Hepatic stellate cell (primary cell): ENCODE results near the gene KLC1.

ENCODE experiments used
- DNase-seq: peaks from one replicate; pipeline ENCODE4 v3.0.0; 2011; ENCODE audit warnings: low spot score

Gene KLC1

GRCh38 chr14:103721334-103722120 lies 92.5 kb downstream of the KLC1 start:
- DNase-seq = no peak

DNA sequence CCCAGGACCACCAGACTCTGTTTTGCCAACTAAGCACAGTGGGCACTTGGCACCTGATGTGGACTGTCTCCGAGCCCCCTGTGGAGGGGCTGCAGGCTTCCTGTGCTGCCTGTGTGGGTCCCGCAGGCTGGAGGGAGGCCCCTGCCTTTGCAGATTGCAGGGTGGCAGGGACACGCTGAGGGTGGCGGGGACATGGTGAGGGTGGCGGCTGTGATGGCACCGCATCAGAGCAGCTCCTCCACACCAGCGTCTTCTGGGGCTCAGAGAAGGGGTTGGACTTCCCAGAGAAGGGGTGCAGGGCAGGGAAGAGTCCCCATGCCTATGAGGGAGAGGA lies 94.7 kb downstream of the KLC1 start:
- DNase-seq = no peak

- peak; percentile 57 for DNase-seq
Observed at GRCh38 chr14:103724116-103724515, 95.1 kb downstream of the KLC1 start.

GRCh38 chr14:103725001-103725682 lies 96.1 kb downstream of the KLC1 start:
- DNase-seq = no peak

DNA sequence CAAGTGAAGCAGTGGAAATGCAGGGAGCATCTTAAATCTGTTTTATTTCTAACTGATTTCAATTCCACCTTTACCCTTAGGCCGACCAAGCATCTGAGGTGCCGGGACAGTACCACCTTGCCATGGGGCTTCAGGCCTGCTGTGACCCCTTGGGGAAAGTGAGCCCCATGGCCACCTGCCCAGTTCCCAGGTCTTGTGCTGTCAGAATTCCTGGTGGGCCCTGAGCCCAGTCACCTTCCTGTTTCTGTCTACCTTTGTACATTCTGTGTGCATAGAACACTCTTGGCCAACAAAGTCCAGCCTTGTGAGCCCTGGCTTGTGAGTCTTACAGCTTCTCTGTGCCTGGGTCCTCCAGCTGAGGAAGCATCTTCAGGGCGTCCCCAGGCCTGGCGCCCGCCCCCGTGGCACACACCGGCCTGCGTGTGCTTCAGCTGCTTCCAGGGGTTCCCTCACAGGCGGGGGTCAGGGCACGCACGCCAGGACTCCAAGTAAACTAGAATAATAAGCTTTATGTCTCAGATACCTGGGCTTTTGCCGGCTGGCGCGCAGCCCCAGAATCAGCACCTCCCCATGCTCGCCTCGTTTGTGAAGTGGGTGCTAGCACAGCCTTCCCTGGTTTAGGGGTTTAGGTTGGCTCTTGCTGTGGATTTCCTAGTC lies 96.9 kb downstream of the KLC1 start:
- DNase-seq = no peak

DNA sequence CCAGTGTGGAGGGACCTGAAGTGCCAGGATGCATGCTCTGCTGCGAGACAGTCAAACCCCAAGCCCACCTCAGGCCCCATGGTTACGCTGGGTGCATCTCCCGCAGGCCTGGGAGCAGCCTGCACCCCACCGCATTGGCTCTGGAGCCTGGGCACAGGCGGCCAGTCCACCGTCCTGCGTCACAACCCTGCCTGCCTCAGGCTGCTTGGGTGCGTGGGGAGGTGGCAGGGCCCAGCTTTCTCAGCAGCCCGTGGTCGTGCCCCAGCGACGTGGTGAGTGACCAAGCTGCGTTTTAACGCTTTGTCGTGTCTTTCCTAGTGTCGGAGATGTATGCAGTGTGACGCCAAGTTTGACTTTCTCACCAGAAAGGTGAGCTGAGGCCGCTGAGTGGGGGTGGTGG lies 97.5 kb downstream of the KLC1 start:
- no peak for DNase-seq

DNA sequence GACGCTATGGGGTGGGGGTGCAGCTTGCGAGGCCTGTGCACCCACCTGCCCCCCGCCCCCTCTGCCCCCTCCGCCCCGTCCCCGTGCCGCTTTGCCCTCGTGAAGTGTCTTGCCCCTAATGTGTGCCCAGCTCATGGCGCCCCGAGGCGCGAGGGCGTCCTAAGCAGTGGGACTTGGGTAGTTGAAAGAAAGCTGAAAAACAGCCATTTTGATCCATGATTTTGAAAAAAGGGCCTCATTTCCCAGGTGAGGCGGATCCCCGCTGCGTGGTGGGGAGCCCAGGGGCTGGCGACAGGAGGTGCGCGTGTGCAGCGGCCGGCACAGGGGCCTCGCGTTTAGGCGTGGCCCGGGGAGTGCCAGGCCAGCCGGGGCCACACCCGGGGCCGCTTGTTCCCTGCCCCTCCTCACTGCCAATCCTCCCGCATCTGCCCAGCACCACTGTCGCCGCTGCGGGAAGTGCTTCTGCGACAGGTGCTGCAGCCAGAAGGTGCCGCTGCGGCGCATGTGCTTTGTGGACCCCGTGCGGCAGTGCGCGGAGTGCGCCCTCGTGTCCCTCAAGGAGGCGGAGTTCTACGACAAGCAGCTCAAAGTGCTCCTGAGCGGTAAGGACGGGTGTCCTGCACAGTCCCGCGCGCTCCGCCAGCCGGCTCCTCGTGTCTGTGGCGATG lies 98.4 kb downstream of the KLC1 start:
- no peak for DNase-seq

GRCh38 chr14:103728141-103728540 lies 99.1 kb downstream of the KLC1 start:
- DNase-seq = no peak

GRCh38 chr14:103728721-103729120 lies 99.7 kb downstream of the KLC1 start:
- no peak for DNase-seq

DNA sequence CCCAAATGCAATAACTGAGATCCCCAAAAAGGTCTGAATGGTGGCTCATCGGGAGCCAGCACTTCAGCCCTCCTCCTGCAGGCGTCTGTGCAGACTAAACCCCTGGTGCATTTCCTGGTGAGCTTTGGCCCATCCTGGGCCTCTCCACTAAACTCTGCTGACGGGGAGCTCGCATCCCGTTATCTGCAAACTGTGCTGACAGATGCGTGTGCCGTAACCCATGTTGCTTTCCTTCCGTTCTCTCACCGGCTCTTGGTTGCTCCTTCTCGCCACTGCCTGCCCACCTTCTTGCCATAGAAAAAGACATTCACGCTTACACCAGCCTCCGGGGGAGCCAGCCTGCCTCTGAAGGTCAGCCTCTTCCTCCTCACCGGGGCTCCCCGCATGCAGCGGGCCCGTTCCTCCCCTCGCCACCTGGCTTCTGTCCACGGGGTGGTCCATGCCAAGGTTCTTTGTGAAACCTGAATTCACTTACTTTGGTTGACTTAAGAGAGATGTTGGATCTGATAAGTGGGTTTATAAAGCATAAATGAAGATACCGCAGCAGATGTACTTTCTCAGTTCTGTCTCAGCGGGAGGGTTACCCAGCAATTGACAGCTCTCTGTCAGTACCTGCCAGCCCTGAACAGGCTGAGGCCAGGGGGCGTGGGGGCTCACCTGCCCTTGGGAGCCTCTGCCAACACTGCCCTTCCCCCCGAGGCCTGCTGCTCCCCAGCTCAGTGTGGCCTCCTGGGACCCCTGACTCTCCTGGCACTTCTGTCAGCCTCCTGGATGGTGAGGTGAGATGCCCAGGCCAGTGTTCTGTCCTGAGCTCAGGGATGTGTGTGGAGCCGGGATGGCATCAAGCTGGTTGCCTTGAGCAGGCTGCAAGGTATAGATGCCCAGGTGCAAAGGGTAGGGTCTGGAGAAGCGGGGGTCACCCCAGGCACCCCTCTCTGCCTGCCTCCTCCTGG lies 100.8 kb downstream of the KLC1 start:
- no peak for DNase-seq

DNA sequence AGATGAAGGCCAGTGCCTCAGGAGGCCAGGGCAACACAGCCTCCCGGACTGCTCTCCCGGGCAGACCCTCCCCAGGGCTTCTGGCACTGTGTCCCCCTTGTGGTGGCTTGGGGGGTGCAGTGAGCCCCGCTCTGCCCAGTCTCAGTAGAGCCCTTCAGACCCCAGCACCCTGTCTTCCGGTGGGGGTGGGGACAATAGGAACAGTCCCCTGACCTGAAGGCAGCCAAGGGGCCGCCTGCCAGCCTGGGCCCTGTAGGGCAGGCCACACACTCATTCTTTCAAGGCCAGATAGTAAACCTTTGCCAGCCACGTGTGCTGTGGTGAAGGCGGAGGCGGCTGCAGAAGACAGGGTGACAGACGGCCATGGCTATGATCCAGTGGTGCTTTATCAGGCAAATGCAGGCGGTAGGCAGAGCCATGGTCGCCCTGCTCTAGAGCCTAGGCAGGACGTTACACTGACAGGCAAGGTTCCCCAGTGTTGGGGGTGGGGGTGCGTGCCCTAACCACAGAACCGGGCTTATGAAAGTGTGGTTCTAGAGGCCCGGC lies 101.6 kb downstream of the KLC1 start:
- no peak for DNase-seq

DNA sequence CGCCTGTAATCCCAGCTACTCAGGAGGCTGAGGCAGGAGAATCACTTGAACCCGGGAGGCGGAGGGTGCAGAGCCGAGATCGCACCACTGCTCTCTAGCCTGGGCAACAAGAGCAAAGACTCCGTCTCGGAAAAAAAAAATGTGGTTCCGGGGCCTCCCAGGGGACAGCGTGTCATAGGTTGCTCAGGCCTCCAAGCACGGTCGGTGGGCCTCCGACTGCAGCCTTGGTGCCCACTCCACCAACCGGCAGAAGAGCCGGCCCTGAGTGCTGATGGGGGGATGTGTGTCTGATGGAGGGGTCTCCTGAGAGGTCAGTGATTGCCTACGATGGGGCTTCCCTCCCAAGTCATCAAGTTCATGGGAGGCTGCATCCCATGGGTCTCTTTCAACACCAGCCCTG lies 102.5 kb downstream of the KLC1 start:
- DNase-seq = no peak

GRCh38 chr14:103731916-103732867 lies 103.2 kb downstream of the KLC1 start:
- DNase-seq = no peak

DNA sequence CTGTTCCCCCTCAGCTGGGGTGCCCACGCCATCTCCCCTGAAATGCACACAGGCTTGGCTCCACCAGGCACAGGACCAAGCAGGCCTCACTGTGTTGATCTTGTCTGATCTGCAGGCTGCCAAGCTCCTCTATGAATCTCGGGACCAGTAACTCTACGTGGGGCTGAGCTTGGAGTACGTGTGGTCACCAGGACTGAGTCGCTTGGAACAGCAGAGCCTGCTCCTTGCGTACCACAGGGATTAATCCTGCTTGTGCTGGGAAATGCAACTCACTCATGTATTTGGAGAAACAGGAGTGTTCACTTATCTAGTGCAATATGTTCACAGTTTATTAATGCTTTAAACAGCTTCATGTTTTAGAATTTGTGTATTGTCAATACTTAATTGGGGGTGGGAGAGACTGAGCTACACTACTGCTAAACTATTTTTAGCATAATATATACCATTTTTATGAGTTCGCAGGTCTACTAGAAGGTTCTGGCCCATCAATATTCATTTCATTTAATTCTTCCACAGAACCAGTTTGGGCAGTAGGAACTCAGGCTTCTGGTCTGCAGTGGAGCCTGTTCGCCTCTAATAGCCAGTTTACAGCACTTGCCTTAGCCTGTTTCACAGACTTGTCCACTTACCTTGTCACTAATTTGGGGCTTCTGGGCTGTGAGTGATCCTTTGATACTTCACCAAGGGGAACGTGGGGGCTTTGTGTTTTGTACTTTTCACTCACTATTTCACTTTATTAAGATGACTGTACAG lies 104.0 kb downstream of the KLC1 start:
- DNase-seq = no peak

DNA sequence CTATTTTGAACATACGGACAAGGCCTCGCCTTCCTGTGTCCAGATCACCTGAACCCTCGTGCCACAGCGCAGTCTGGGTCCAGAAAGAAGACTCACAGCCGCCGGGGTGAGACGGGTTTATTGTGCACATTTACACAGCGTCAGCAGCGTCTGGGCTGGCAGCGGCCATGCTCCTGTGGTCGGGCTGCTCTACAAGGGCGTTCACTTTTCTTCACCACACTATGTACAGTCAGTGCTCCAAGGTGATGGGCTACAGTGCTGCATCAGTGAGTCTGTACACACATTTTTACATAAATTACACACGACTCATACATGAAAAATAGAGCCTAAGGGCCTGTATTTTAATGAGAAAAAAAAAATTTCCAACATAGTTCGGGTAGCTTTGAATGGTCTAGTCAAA lies 104.6 kb downstream of the KLC1 start:
- DNase-seq = no peak

DNA sequence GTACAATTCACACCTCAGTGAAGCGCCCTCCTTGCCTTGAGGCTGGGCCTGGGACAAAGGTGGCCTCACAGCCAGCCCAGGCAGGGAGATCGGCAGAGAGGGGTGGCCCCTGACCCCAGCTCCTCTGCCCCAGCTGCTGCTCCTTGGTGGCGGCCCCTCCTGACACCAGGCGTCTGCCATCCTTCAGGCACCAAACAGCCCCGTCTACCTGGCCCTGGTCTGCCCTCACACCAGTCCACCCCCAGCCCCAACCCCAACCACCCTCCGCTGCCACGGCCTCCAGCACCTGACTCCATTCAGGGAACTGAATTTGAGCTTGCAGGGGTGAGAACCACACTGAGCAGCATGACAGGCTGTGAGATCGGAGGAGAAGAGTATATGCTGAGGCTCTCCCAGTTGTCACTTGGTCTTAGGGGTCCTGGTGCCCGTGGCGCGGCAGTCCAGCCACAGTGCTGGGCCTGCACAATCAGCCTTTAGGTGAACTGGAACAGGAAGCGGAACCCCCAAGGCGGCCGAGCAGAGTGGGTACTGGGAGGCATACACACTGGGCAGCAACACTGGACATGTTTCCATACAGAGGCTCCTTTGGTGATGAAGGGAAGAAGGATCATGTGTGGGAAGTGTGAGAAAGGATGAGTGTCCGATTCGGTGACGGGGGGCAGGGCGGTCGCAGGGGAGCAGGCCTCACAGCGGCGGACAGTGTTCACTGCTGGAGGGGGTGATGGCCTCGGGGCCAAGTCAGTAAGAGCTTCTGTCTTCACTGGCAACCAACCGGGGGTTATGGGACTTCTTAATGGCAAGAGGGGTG lies 105.3 kb downstream of the KLC1 start:
- no peak for DNase-seq

DNA sequence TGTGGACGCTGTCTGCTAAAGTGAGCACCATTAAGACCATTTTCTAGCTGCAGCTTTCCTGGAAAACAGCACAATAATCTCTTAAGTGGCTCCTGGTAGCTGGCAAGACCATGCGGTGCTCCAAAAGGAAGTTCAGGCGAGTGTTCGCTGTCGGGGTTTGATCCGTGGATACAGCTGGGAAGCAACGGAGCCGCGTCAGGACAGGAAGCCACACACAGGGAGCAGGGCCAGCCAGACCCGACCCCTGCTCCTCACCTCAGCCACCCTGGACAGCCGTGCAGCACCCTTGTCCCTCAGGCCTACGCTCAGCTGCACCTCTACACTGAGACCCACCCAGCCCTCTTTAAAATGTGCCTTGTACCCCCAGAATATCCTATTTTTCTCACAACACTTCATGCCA lies 106.0 kb downstream of the KLC1 start:
- DNase-seq = no peak

DNA sequence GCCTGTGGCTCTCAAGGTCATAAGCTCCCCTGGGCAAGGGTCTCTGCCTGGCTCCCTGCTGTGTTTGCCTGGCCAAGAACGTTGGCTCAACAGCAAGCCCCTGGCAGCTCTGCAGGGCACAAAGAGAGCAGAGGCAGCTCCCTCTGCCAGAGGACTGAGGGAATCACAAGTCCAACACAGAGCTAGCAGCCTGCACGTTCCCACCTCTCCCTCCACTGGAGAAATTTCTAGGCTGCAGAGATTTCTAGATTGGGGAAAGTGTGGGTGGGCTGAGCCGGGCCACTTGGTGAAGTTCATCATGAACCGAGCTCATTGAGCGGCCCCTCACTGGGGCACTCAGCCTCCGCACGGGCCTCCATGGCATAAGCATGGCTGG lies 106.4 kb downstream of the KLC1 start:
- no peak for DNase-seq
